ENCODE data around the gene NFIX.

Gene NFIX

GRCh38 chr19:13029893-13030292 lies 34.6 kb downstream of the NFIX start:
- Histone ChIP-seq H3K4me3 (ENCODE audit: low read length) (no peak overlapping the region), H3K9me3 (ENCODE audit: control insufficient read depth, low read depth, low read length) (no peaks in the 10 kb centered on the region), H3K9ac (ENCODE audit: low read length) (no peak overlapping the region), H3K27me3 (ENCODE audit: control insufficient read depth, insufficient read depth, low read length) (peaks cover 98% of the 10 kb centered on the region), H3K4me1 (ENCODE audit: control insufficient read depth, low read depth, low read length) (no peaks in the 10 kb centered on the region), H3K36me3 (ENCODE audit: control insufficient read depth, low read depth, low read length) (no peaks in the 10 kb centered on the region), H3K27ac (ENCODE audit: low read length) (no peak overlapping the region)

GRCh38 chr19:13031917-13032623 lies 36.8 kb downstream of the NFIX start:
- H3K4me1 ChIP-seq (ENCODE audit: control insufficient read depth, low read depth, low read length) = no peaks in the 10 kb centered on the region
- no peaks in the 10 kb centered on the region for H3K36me3 ChIP-seq (ENCODE audit: control insufficient read depth, low read depth, low read length)
- no peaks in the 10 kb centered on the region for H3K9me3 ChIP-seq (ENCODE audit: control insufficient read depth, low read depth, low read length)
- H3K9ac ChIP-seq (ENCODE audit: low read length) = no peak overlapping the region
- H3K27ac ChIP-seq (ENCODE audit: low read length) = no peak overlapping the region
- no peak overlapping the region for H3K4me3 ChIP-seq (ENCODE audit: low read length)
- H3K27me3 ChIP-seq (ENCODE audit: control insufficient read depth, insufficient read depth, low read length) = peaks cover 97% of the 10 kb centered on the region

- Histone ChIP-seq H3K36me3 (ENCODE audit: control insufficient read depth, low read depth, low read length) (no peaks in the 10 kb centered on the region), H3K9ac (ENCODE audit: low read length) (no peak overlapping the region), H3K4me1 (ENCODE audit: control insufficient read depth, low read depth, low read length) (no peaks in the 10 kb centered on the region), H3K27me3 (ENCODE audit: control insufficient read depth, insufficient read depth, low read length) (peaks cover 97% of the 10 kb centered on the region), H3K4me3 (ENCODE audit: low read length) (no peak overlapping the region), H3K9me3 (ENCODE audit: control insufficient read depth, low read depth, low read length) (no peaks in the 10 kb centered on the region), H3K27ac (ENCODE audit: low read length) (no peak overlapping the region)
Observed at GRCh38 chr19:13032837-13033236, 37.6 kb downstream of the NFIX start.

GRCh38 chr19:13033244-13033643 lies 38.0 kb downstream of the NFIX start:
- no peaks in the 10 kb centered on the region for H3K4me1 ChIP-seq (ENCODE audit: control insufficient read depth, low read depth, low read length)
- H3K9me3 ChIP-seq (ENCODE audit: control insufficient read depth, low read depth, low read length) = no peaks in the 10 kb centered on the region
- H3K27ac ChIP-seq (ENCODE audit: low read length) = no peak overlapping the region
- no peaks in the 10 kb centered on the region for H3K36me3 ChIP-seq (ENCODE audit: control insufficient read depth, low read depth, low read length)
- H3K27me3 ChIP-seq (ENCODE audit: control insufficient read depth, insufficient read depth, low read length) = peaks cover 97% of the 10 kb centered on the region
- no peak overlapping the region for H3K4me3 ChIP-seq (ENCODE audit: low read length)
- no peak overlapping the region for H3K9ac ChIP-seq (ENCODE audit: low read length)

DNA sequence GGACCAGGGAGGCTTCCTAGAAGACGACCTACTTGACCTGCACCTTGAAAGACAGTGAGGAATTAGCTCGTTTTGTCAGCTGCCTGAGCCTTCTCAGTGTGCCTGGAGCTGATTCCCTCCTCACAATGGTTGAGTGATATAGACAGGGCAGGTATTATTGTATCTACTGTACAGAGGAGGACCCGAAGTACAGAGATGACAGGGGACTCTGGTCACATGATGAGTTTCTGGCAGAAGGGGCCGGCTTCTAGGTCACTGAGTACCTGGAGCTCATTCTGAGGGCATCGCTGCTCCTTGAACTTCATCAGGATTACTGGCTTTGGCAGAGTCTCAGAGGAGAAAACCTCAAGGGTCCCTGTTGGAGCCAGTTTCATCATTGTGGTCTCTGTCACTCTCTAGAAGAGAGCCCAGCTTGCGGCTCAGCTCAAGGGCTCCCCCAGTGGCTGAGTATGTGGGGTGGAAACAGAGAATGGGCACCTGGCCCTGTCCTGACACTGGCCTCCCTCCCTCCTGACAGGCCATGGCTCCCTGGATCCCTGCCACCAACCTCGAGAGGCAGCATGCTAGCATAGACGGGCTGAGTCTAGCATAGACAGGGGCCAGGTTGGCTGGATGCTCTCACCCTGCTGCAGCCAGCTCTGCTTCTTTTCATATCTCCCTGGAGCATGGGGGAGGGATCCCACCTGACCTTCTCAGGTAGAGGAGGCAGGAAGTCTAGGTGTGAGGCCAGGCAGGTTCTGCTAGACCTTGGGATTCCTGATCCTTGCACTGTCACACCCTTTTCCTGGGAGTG lies 38.7 kb downstream of the NFIX start:
- Histone ChIP-seq H3K4me3 (ENCODE audit: low read length) (no peak overlapping the region), H3K4me1 (ENCODE audit: control insufficient read depth, low read depth, low read length) (no peaks in the 10 kb centered on the region), H3K27ac (ENCODE audit: low read length) (no peak overlapping the region), H3K9me3 (ENCODE audit: control insufficient read depth, low read depth, low read length) (no peaks in the 10 kb centered on the region), H3K36me3 (ENCODE audit: control insufficient read depth, low read depth, low read length) (no peaks in the 10 kb centered on the region), H3K9ac (ENCODE audit: low read length) (no peak overlapping the region), H3K27me3 (ENCODE audit: control insufficient read depth, insufficient read depth, low read length) (peaks cover 97% of the 10 kb centered on the region)

DNA sequence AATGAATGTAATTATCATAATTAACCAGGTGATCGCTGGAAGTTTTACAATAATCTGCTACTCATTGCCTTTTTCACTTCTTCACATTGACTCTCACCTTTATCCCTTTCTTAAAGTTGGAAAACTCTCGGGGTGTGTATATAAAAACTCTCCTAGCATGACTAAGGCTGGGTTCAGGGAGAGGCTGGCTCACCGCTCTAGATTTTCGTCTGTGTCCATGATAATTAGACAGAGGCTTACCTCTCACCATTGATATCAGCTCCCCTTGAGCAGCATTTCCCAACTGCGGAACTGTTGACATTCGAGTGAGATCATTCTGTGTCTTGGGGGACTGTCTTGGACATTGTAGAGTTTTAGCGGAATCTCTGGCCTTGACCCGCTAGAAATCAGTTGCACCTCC lies 39.4 kb downstream of the NFIX start:
- H3K9me3 ChIP-seq (ENCODE audit: control insufficient read depth, low read depth, low read length) = no peaks in the 10 kb centered on the region
- no peak overlapping the region for H3K9ac ChIP-seq (ENCODE audit: low read length)
- H3K4me3 ChIP-seq (ENCODE audit: low read length) = no peak overlapping the region
- H3K27ac ChIP-seq (ENCODE audit: low read length) = no peak overlapping the region
- H3K27me3 ChIP-seq (ENCODE audit: control insufficient read depth, insufficient read depth, low read length) = peaks cover 96% of the 10 kb centered on the region
- no peaks in the 10 kb centered on the region for H3K36me3 ChIP-seq (ENCODE audit: control insufficient read depth, low read depth, low read length)
- no peaks in the 10 kb centered on the region for H3K4me1 ChIP-seq (ENCODE audit: control insufficient read depth, low read depth, low read length)

- H3K36me3 ChIP-seq (ENCODE audit: control insufficient read depth, low read depth, low read length) = no peaks in the 10 kb centered on the region
- peaks cover 96% of the 10 kb centered on the region for H3K27me3 ChIP-seq (ENCODE audit: control insufficient read depth, insufficient read depth, low read length)
- H3K27ac ChIP-seq (ENCODE audit: low read length) = no peak overlapping the region
Observed at GRCh38 chr19:13035820-13036365, 40.6 kb downstream of the NFIX start.

GRCh38 chr19:13036366-13036976 lies 41.2 kb downstream of the NFIX start:
- Histone ChIP-seq H3K27ac (ENCODE audit: low read length) (no peak overlapping the region), H3K36me3 (ENCODE audit: control insufficient read depth, low read depth, low read length) (no peaks in the 10 kb centered on the region), H3K4me1 (ENCODE audit: control insufficient read depth, low read depth, low read length) (no peaks in the 10 kb centered on the region), H3K9me3 (ENCODE audit: control insufficient read depth, low read depth, low read length) (no peaks in the 10 kb centered on the region), H3K4me3 (ENCODE audit: low read length) (no peak overlapping the region), H3K27me3 (ENCODE audit: control insufficient read depth, insufficient read depth, low read length) (peaks cover 96% of the 10 kb centered on the region), H3K9ac (ENCODE audit: low read length) (no peak overlapping the region)

More at GRCh38 chr19:13035820-13036365, 40.6 kb downstream of the NFIX start:
- Histone ChIP-seq H3K9me3 (ENCODE audit: control insufficient read depth, low read depth, low read length) (no peaks in the 10 kb centered on the region), H3K9ac (ENCODE audit: low read length) (no peak overlapping the region), H3K4me1 (ENCODE audit: control insufficient read depth, low read depth, low read length) (no peaks in the 10 kb centered on the region), H3K4me3 (ENCODE audit: low read length) (no peak overlapping the region)

GRCh38 chr19:13037161-13037560 lies 41.9 kb downstream of the NFIX start:
- Histone ChIP-seq H3K4me3 (ENCODE audit: low read length) (no peak overlapping the region), H3K27ac (ENCODE audit: low read length) (no peak overlapping the region), H3K9me3 (ENCODE audit: control insufficient read depth, low read depth, low read length) (no peaks in the 10 kb centered on the region), H3K9ac (ENCODE audit: low read length) (no peak overlapping the region), H3K4me1 (ENCODE audit: control insufficient read depth, low read depth, low read length) (no peaks in the 10 kb centered on the region), H3K27me3 (ENCODE audit: control insufficient read depth, insufficient read depth, low read length) (peaks cover 92% of the 10 kb centered on the region), H3K36me3 (ENCODE audit: control insufficient read depth, low read depth, low read length) (no peaks in the 10 kb centered on the region)

GRCh38 chr19:13037731-13038130 lies 42.5 kb downstream of the NFIX start:
- Histone ChIP-seq H3K4me1 (ENCODE audit: control insufficient read depth, low read depth, low read length) (no peaks in the 10 kb centered on the region), H3K27me3 (ENCODE audit: control insufficient read depth, insufficient read depth, low read length) (peaks cover 92% of the 10 kb centered on the region), H3K9me3 (ENCODE audit: control insufficient read depth, low read depth, low read length) (no peaks in the 10 kb centered on the region), H3K36me3 (ENCODE audit: control insufficient read depth, low read depth, low read length) (no peaks in the 10 kb centered on the region), H3K27ac (ENCODE audit: low read length) (no peak overlapping the region), H3K9ac (ENCODE audit: low read length) (no peak overlapping the region), H3K4me3 (ENCODE audit: low read length) (no peak overlapping the region)

DNA sequence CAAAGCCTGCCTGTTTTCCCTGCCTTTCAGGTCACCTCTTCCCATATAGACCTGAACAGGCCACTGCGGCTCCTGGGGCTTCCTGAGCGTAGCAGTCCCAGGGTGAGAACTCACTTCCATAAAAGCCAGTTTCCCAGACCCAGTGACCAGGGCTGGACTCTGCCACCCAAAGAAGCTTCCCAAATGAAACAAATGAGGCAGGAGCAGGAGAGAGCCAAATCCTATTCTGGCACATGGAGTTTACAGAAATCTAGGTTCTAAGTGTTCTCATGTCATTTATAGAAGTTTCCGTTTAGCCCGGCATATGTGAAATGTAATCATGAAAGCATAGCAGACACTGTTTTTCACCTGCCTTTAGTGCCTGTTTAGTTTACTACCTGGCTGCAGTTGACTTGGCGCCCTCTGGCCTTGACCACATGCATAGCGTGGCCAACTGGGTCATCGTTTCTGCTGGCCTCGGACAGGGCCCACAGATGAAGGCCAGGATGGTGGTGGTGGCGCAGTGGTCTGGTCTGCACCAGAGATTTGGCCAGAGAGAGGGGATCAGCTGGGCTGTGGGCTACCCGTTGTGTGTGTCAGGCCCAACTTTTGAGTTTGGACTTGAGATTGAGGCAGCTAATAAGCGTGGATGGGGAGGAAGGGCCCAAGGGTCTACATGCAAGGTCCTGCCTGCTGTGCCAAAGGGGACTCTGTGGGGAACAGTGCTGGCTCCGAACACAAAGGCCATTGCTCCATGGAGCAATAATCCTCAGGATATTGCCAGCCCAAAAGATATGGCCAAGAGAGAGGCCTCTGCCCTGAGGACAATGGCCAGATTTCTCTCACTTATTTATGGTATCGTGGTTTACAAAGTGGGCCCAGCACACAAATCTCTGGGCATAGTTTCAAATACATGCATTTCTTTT lies 43.3 kb downstream of the NFIX start:
- Histone ChIP-seq H3K36me3 (ENCODE audit: control insufficient read depth, low read depth, low read length) (no peaks in the 10 kb centered on the region), H3K27me3 (ENCODE audit: control insufficient read depth, insufficient read depth, low read length) (peaks cover 92% of the 10 kb centered on the region), H3K4me1 (ENCODE audit: control insufficient read depth, low read depth, low read length) (no peaks in the 10 kb centered on the region), H3K27ac (ENCODE audit: low read length) (no peak overlapping the region), H3K4me3 (ENCODE audit: low read length) (no peak overlapping the region), H3K9me3 (ENCODE audit: control insufficient read depth, low read depth, low read length) (no peaks in the 10 kb centered on the region), H3K9ac (ENCODE audit: low read length) (no peak overlapping the region)

Measured in iPS-18a (cell line).